ENCODE data around the gene ACAD10. TPM values are rescaled to one million over a fixed set of nuclear protein-coding genes. Genes with fewer than 3 reads are reported as not detected.

ACAD10 gene
- total RNA-seq (10 to 100 TPM; 23.1 to 34.8 TPM), polyA plus RNA-seq (10 to 100 TPM; 10.7 to 19.3 TPM)

DNA sequence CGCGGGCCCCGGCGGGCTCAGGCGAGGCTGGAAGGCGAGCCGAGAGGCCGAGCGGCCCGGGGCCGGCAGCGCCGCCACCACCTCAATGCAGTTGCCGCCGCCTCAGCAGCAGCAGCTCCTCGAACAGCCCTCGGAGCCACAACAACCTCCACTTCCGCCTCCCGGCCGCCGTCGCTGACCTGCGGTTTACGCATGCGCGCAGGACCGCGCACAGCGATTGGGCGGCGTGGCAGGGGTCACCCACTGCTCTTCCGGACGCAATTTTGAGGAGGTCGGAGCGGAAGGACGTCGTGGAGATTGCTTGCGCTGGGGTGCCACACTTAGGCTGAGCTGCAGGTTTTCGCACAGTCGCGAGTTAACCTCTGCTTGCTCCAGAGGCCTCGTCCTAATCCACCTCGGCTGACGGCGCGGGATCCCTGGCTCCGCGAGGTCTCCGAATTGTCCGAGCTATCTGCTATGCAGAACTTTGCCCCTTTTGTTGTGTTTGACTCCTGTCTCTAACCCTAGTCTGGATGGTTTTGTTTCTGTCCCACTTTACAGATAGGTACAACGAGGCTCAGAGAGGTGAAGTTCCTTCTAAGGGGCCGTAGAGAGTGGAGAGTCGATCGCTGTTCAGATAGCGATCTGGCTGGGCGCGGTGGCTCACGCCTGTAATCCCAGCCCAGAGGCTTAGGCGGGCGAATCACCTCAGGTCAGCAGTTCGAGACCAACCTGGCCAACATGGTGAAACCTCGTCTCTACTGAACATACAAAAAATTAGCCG, at the start of gene ACAD10, which contains the start of gene BRAP:
ACAD10 (plus strand) TSS at position 243 of the 763 bp plus-strand sequence. CDS start 6,657 bp downstream, outside the sequence.
BRAP (minus strand) TSS at position 146 of the 763 bp plus-strand sequence. CDS start 164 bp downstream, outside the sequence.
- Histone ChIP-seq H3K4me3 (ENCODE audit: low read depth in 1 of 3, low read length in 3 of 3) (peak within 1 kb of the TSS; percentile 81 to 98 (median 92)), H3K9ac (ENCODE audit: low read depth in 1 of 2, low read length in 2 of 2) (peak within 1 kb of the TSS; percentile 93), H3K4me1 (ENCODE audit: control insufficient read depth in 4 of 4, insufficient read depth in 4 of 4, low read length in 3 of 4) (peaks cover 2 to 27% (median 23%) of the 10 kb centered on the region in 4 donors), H3K9me3 (ENCODE audit: control insufficient read depth in 4 of 4, low read length in 3 of 4) (no peaks in the 10 kb centered on the region), H3K27me3 (ENCODE audit: control insufficient read depth in 4 of 4, insufficient read depth in 4 of 4, low read length in 3 of 4) (no peaks in the 10 kb centered on the region), H3K27ac (ENCODE audit: low read depth in 1 of 2, low read length in 2 of 2) (peak within 1 kb of the TSS; percentile 74 to 75), H3K36me3 (ENCODE audit: control insufficient read depth in 4 of 4, insufficient read depth in 3 of 4, low read depth in 1 of 4, low read length in 3 of 4) (peaks cover 3 to 16% (median 11%) of the 10 kb centered on the region in 4 donors)
- DNase-seq (ENCODE audit: low spot score), result peak; percentile 96
- TF ChIP-seq JUND (IDR thresholded peaks at IDR 0.05), result no peak
- peak; percentile 81 for TF ChIP-seq YY1 (IDR thresholded peaks at IDR 0.05)
- TF ChIP-seq CTCF (IDR thresholded peaks at IDR 0.05; ENCODE audit: low read depth, low read length, missing input control), result no peak
- TF ChIP-seq SP1 (IDR thresholded peaks at IDR 0.05), result peak; percentile 41
- TF ChIP-seq, protein P1, sequence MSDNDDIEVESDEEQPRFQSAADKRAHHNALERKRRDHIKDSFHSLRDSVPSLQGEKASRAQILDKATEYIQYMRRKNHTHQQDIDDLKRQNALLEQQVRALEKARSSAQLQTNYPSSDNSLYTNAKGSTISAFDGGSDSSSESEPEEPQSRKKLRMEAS (IDR thresholded peaks at IDR 0.05), result peak; percentile 57
- TF ChIP-seq, protein P2, sequence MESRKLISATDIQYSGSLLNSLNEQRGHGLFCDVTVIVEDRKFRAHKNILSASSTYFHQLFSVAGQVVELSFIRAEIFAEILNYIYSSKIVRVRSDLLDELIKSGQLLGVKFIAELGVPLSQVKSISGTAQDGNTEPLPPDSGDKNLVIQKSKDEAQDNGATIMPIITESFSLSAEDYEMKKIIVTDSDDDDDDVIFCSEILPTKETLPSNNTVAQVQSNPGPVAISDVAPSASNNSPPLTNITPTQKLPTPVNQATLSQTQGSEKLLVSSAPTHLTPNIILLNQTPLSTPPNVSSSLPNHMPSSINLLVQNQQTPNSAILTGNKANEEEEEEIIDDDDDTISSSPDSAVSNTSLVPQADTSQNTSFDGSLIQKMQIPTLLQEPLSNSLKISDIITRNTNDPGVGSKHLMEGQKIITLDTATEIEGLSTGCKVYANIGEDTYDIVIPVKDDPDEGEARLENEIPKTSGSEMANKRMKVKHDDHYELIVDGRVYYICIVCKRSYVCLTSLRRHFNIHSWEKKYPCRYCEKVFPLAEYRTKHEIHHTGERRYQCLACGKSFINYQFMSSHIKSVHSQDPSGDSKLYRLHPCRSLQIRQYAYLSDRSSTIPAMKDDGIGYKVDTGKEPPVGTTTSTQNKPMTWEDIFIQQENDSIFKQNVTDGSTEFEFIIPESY (IDR thresholded peaks at IDR 0.05), result peak; percentile 73
- peak; percentile 38 to 58 for TF ChIP-seq RXRA (IDR thresholded peaks at IDR 0.05)
- TF ChIP-seq GABPA (IDR thresholded peaks at IDR 0.05 in 1 of 2, conservative IDR thresholded peaks at IDR 0.05 in 1 of 2), result peak in 1 of 2 donors; percentile 92
- peak; percentile 48 to 49 for TF ChIP-seq RAD21 (IDR thresholded peaks at IDR 0.05)
- TF ChIP-seq EGR1 (IDR thresholded peaks at IDR 0.05; ENCODE audit: low read depth in 2 of 2), result peak in 1 of 2 donors; percentile 29
- TF ChIP-seq HNF4G (IDR thresholded peaks at IDR 0.05), result no peak
- TF ChIP-seq TAF1 (conservative IDR thresholded peaks at IDR 0.05), result peak; percentile 53
- TF ChIP-seq NR2F2 (IDR thresholded peaks at IDR 0.05), result peak; percentile 77
- TF ChIP-seq, protein P3, sequence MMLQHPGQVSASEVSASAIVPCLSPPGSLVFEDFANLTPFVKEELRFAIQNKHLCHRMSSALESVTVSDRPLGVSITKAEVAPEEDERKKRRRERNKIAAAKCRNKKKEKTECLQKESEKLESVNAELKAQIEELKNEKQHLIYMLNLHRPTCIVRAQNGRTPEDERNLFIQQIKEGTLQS (IDR thresholded peaks at IDR 0.05), result no peak
- TF ChIP-seq, protein P4, sequence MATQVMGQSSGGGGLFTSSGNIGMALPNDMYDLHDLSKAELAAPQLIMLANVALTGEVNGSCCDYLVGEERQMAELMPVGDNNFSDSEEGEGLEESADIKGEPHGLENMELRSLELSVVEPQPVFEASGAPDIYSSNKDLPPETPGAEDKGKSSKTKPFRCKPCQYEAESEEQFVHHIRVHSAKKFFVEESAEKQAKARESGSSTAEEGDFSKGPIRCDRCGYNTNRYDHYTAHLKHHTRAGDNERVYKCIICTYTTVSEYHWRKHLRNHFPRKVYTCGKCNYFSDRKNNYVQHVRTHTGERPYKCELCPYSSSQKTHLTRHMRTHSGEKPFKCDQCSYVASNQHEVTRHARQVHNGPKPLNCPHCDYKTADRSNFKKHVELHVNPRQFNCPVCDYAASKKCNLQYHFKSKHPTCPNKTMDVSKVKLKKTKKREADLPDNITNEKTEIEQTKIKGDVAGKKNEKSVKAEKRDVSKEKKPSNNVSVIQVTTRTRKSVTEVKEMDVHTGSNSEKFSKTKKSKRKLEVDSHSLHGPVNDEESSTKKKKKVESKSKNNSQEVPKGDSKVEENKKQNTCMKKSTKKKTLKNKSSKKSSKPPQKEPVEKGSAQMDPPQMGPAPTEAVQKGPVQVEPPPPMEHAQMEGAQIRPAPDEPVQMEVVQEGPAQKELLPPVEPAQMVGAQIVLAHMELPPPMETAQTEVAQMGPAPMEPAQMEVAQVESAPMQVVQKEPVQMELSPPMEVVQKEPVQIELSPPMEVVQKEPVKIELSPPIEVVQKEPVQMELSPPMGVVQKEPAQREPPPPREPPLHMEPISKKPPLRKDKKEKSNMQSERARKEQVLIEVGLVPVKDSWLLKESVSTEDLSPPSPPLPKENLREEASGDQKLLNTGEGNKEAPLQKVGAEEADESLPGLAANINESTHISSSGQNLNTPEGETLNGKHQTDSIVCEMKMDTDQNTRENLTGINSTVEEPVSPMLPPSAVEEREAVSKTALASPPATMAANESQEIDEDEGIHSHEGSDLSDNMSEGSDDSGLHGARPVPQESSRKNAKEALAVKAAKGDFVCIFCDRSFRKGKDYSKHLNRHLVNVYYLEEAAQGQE (IDR thresholded peaks at IDR 0.05), result peak; percentile 27
- TF ChIP-seq HNF4A (conservative IDR thresholded peaks at IDR 0.05), result peak in 1 of 2 donors; percentile 39
- TF ChIP-seq FOXA2 (IDR thresholded peaks at IDR 0.05), result no peak
- no peak for TF ChIP-seq FOXA1 (IDR thresholded peaks at IDR 0.05)
- WGBS, result under 1% methylated on average over 63 of the region's 63 CpGs

Measured in liver (tissue), 9 donors.